SJSA1 (cell line): Measurements from ENCODE around the gene NCBP2. TPM values are rescaled to one million over a fixed set of nuclear protein-coding genes. Genes with fewer than 3 reads are reported as not detected.

Experiments used
- DNase-seq, 2 experiments: peaks; one replicate each; pipeline ENCODE4 v3.0.0-alpha.2; 2015 to 2020; ENCODE audit warnings: low spot score in 2 of 2, low read depth in 1 of 2
- H3K27ac ChIP-seq: fragments of 250-450 bp; sonication (Bioruptor Pico); 2 replicates; pipeline ENCODE4 v1.5.1; 2020; ENCODE audit warnings: mild to moderate bottlenecking, moderate library complexity
- H3K27me3 ChIP-seq: fragments of 250-450 bp; sonication (Bioruptor Pico); replicated peaks from 2 replicates; pipeline ENCODE4 v1.5.1; 2020; ENCODE audit warnings: mild to moderate bottlenecking, moderate library complexity
- H3K36me3 ChIP-seq: fragments of 250-450 bp; sonication (Bioruptor Pico); 2 replicates; pipeline ENCODE4 v1.5.1; 2020; ENCODE audit warnings: mild to moderate bottlenecking
- H3K4me1 ChIP-seq: fragments of 250-450 bp; sonication (Bioruptor Pico); replicated peaks from 2 replicates; pipeline ENCODE4 v1.6.1; 2021; ENCODE audit warnings: mild to moderate bottlenecking
- H3K4me3 ChIP-seq: fragments of 250-450 bp; sonication (Bioruptor Pico); 2 replicates; pipeline ENCODE4 v1.5.1; 2020; ENCODE audit warnings: mild to moderate bottlenecking
- H3K9me3 ChIP-seq: fragments of 250-450 bp; sonication (Bioruptor Pico); replicated peaks from 2 replicates; pipeline ENCODE4 v1.5.1; 2020; ENCODE audit warnings: mild to moderate bottlenecking
- total RNA-seq: library from RNA; depleted of rRNA; stranded (reverse); fragments of >200 nt; shearing (Covaris generic); gene quantifications from 2 replicates; pipeline ENCODE4 v1.2.3, GENCODE V29; 2014

The NCBP2 gene
- total RNA-seq, 1 experiment from 2014 or later: 44.8 TPM

DNA sequence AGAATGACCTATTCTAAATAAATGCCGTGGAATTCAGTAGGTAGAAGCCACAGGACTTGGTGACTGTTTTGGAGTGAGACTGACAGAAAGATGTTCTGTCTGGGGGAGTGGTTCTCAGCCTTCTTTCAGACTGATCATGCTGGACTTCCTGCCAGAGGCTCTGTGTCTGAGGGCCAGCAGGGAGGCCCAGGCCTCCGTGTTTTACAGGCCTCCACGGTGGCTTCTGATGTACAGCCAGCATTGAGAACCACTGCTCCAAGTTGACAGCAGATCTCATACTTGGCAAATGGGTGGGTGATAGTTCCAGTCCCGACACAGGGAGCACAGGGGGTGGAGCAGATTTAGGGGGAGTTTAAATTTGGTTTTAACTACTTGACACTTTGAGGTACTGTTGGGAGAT, 33.0 kb upstream of the NCBP2 start:
- Histone ChIP-seq H3K4me1 (no peaks in the 10 kb centered on the region), H3K4me3 (no peak overlapping the region), H3K27ac (no peak overlapping the region), H3K36me3 (no peaks in the 10 kb centered on the region), H3K9me3 (peaks cover 5% of the 10 kb centered on the region; the same call in 1 of the 2 replicates), H3K27me3 (no peaks in the 10 kb centered on the region)
- no peak for DNase-seq

DNA sequence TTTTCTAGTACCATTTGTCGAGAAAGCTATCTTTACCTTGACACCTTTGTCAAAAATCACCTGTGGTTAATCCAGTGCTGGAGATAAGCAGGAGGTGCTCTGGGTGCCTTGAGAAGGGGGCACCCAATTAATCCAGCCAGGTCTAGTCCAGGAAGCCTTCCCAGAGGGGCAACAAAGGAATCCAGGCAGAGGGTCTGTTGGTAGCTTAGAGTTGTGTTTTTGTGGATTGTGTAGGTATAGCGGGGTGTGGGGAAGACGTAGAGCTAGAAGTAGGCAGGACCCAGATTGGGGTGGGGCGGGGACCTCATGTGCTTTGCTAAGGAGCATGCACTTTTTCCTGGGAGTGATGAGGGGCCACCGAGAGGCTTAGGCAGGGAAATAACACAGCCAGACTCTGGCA, 32.3 kb upstream of the NCBP2 start:
- H3K4me1 ChIP-seq: peaks cover 6% of the 10 kb centered on the region
- no peak overlapping the region for H3K4me3 ChIP-seq
- H3K27me3 ChIP-seq: no peaks in the 10 kb centered on the region
- no peak overlapping the region for H3K27ac ChIP-seq
- DNase-seq: no peak
- H3K36me3 ChIP-seq: 0 out of 2 replicates have a peak, but pooled peaks cover 1% of the 10 kb centered on the region
- H3K9me3 ChIP-seq: peaks cover 9% of the 10 kb centered on the region; the same call in 1 of the 2 replicates

DNA sequence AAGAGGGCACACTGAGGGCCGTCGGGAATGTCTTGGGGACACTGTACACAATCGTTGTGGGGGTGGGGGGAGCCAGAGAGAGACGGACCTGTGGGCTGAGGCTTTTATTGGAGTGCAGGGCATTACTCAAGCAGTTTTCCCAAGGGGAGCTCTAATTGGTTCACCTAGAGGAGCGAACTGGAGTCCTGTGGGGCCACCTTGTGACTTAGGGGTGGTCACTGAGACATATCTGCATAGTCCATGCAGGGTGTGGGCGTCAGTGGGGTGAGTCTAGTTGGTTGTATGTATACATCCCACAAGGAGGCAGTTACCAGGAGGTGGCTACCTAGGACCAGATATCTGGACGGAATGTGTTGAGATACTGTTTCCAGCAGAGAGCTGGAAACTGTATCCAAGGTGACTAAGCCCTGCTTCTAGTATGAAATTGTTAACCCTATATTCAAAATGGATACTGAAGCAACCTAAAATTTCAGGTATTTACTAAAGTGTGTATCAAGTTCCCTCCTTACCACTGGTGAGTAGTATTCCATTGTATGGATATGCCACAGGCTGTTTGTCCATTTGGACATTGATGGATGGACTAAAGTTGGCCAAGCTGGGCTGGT, 28.9 kb upstream of the NCBP2 start:
- H3K4me1 ChIP-seq: peaks cover 20% of the 10 kb centered on the region
- H3K9me3 ChIP-seq: peaks cover 10% of the 10 kb centered on the region; the same call in 1 of the 2 replicates
- H3K27me3 ChIP-seq: no peaks in the 10 kb centered on the region
- no peak overlapping the region for H3K27ac ChIP-seq
- no peak overlapping the region for H3K4me3 ChIP-seq
- DNase-seq: no peak
- H3K36me3 ChIP-seq: 0 out of 2 replicates have a peak, but pooled peaks cover 3% of the 10 kb centered on the region

DNA sequence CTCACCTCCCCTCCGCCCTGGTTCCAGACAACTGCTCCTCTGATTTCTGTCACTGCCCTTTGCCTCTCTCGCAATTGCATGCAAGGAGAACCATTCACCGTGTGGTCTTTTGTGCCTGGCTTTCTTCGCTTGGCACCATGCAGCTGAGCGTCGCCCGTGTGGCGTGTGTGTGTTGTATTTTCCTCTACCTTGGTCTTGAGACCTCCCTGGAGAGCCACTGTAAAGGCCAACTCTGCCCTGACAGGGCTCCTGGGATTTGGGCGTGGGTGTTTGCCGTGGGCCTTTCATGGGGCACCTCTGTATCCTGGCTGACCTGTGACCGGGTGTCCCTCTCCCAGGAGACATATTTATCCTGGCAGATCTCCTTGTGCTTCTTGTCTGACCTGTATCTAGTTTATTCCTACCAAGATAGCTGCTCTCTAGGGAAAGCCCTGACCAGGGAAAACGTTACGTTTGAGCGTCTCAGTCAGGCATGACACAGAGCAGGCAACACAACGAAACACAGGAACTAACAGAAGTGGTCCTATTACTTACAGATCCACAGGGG, 28.3 kb upstream of the NCBP2 start:
- DNase-seq: no peak
- peaks cover 10% of the 10 kb centered on the region; the same call in 1 of the 2 replicates for H3K9me3 ChIP-seq
- H3K36me3 ChIP-seq: 0 out of 2 replicates have a peak, but pooled peaks cover 3% of the 10 kb centered on the region
- no peak overlapping the region for H3K4me3 ChIP-seq
- no peak overlapping the region for H3K27ac ChIP-seq
- peaks cover 20% of the 10 kb centered on the region for H3K4me1 ChIP-seq
- H3K27me3 ChIP-seq: no peaks in the 10 kb centered on the region

DNA sequence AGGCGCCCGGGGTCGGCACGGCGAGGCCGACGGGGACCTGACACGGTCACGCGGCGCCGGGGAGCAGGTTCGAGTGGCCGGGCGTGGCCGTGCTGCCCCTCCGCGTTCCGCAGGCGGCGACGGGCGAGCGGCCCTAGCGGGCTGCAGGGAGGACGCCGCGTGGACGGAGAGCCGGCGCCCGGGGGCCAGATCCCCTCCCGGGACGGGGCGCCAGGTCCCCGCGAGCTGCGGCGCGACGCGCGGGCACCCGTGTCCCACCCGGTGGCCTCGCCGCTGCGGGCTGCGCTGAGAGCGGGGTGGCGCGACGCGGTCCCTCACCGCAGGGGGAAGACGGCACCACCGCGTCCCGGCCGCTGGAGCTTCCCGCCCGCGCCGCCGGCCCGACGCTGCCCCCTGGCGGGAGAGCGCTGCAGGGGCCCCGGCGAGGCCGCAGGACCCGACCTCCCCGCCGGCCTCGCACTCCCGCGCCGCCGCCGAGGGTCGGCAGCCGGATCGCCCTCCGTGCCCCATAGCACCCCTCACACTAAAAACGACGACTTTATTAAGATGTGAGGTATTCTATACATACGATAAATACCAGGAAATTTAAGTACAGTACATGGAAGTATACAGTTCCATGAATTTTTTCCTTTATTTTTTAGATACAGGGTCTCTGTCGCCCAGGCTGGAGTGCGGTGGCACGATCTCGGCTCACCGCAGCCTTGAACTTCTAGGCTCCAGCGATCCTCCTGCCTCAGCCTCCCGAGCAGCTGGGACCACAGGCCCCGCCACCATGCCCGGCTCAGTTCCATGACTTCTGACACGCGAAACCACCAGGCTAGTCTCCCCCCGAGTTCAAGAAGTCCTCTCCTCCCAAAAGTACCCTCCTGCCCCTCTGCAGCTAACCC, 27.6 kb upstream of the NCBP2 start:
- Histone ChIP-seq H3K4me3 (peak overlapping the region; percentile 60), H3K4me1 (peaks cover 20% of the 10 kb centered on the region), H3K36me3 (0 out of 2 replicates have a peak, but pooled peaks cover 3% of the 10 kb centered on the region), H3K27ac (no peak overlapping the region), H3K27me3 (no peaks in the 10 kb centered on the region), H3K9me3 (peaks cover 10% of the 10 kb centered on the region; the same call in 1 of the 2 replicates)
- peak in 1 of 2 experiments; percentile 44 for DNase-seq

DNA sequence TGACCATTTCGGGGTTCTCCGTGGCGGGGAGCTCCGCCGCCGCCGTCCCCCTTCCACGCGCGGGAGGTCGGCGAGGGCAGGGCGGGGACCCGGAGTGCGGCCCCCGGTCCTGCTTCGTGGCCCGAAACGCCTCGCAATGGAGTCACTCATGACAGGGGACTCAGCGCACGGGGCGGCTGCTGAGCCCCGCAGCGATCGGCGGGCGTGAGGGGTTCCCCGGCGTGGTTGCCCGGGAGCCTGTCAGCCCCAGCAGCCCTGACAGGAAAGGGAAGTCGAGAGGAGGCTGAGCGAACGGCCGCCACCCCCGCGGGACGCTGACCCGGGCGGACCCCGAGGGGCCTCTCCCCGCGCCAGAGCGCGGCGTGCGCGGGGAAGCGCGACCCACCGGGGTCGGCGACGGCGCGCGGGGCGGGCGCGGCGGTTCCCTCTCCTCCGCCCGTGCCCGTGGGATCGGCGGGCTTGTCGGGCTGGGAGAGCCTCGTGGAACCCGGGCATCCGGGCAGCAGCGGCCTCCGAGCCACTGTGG, 26.9 kb upstream of the NCBP2 start:
- H3K27ac ChIP-seq: no peak overlapping the region
- peaks cover 10% of the 10 kb centered on the region; the same call in 1 of the 2 replicates for H3K9me3 ChIP-seq
- H3K4me3 ChIP-seq: peak overlapping the region; percentile 60
- 0 out of 2 replicates have a peak, but pooled peaks cover 3% of the 10 kb centered on the region for H3K36me3 ChIP-seq
- H3K27me3 ChIP-seq: no peaks in the 10 kb centered on the region
- peak in 1 of 2 experiments; percentile 31 for DNase-seq
- peaks cover 20% of the 10 kb centered on the region for H3K4me1 ChIP-seq

DNA sequence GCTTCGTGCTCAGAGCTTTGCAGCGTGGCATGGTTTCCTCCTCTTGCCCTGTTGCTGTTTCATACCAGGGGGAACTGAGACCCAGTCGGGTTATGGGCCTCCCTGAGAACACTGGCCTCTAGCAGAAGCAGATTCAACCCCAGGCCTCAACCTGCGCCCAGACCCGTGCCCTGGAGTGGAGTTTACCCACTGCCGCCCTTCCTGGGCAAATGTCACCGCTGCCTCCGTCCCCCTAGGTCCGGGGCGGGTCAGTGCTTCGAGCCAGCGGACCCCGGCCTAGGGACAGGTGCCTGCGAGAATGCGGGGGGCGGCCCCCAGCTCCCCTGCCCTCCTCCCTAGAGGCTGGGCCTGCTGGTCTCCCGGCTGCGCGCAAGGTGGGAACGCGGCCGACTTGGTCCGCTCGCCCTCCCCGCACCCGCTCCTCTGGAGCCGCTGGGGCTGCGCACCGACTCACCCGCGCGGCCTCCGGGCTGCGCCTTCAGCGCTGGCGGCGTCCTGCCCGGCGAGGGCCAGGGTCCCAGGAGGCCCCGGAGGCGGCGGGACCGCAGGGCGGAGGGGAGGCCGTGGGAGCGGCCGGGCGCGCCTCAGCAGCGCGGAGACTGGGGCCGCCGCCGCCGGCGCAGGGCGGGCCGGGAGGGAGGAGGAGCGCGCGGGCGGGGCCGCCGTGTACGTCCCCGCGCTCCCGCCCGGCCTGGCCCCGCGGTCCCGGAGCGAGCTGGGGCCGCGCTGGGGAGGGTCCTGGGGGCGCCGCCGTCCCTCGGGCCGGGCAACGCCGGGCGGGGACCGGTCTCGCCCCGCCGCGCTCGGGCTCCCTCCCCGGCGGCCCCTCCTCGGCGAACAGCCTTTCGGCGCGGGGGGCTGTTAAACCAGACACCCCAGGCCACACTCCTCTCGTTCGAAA, 26.2 kb upstream of the NCBP2 start, which contains the start of gene PIGZ:
TSS of gene PIGZ (minus strand) at position 601 of the 901 bp plus-strand sequence. CDS start 16,802 bp downstream, outside the sequence.
- peaks cover 10% of the 10 kb centered on the region; the same call in 1 of the 2 replicates for H3K9me3 ChIP-seq
- DNase-seq: no peak
- H3K36me3 ChIP-seq: 0 out of 2 replicates have a peak, but pooled peaks cover 3% of the 10 kb centered on the region
- peaks cover 20% of the 10 kb centered on the region for H3K4me1 ChIP-seq
- H3K27me3 ChIP-seq: no peaks in the 10 kb centered on the region
- no peak within 1 kb of the TSS for H3K27ac ChIP-seq
- H3K4me3 ChIP-seq: peak within 1 kb of the TSS; percentile 60

DNA sequence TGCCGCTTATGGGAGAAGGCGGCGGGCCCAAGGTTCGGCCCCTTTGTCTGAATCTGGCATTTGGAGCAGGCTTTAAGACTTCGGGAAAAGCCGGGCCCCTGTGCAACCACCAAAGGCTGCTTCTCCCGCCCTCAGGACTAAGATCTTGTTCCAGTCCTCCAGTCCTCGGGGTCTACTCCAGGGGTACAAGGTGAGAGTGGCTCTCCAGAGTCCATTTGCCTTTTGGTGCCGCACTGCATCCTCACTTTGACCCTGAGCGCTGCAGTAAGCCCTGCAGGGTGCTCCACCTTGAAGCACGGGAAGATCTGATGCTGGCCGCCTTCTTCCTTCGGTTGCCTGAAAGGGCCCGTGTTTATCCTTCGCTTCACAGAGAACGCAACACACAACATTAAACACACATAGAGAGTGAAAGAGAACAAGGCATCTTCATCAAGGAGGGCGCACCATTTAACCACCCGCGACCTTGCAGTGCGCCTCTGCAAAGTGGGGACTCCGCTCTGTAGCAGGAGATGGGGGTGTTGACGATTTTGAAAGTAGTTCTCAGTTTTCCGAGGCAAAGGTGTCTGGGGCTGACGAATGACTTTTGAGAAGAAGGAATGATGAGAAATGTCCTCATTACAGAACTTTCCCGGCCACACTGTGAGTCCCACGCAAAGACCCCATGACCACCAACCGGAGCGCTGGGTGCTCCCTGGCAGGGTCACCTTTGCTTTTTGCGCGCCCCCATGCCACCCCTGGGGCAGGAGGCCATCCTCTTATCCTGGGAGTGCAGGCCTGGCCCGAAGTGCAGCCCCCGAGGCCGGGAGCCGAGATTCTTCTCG, 25.3 kb upstream of the NCBP2 start:
- Histone ChIP-seq H3K27me3 (no peaks in the 10 kb centered on the region), H3K4me1 (peaks cover 20% of the 10 kb centered on the region), H3K9me3 (peaks cover 10% of the 10 kb centered on the region; the same call in 1 of the 2 replicates), H3K36me3 (0 out of 2 replicates have a peak, but pooled peaks cover 3% of the 10 kb centered on the region), H3K4me3 (no peak overlapping the region; the same call in 1 of the 2 replicates), H3K27ac (no peak overlapping the region)
- no peak for DNase-seq

DNA sequence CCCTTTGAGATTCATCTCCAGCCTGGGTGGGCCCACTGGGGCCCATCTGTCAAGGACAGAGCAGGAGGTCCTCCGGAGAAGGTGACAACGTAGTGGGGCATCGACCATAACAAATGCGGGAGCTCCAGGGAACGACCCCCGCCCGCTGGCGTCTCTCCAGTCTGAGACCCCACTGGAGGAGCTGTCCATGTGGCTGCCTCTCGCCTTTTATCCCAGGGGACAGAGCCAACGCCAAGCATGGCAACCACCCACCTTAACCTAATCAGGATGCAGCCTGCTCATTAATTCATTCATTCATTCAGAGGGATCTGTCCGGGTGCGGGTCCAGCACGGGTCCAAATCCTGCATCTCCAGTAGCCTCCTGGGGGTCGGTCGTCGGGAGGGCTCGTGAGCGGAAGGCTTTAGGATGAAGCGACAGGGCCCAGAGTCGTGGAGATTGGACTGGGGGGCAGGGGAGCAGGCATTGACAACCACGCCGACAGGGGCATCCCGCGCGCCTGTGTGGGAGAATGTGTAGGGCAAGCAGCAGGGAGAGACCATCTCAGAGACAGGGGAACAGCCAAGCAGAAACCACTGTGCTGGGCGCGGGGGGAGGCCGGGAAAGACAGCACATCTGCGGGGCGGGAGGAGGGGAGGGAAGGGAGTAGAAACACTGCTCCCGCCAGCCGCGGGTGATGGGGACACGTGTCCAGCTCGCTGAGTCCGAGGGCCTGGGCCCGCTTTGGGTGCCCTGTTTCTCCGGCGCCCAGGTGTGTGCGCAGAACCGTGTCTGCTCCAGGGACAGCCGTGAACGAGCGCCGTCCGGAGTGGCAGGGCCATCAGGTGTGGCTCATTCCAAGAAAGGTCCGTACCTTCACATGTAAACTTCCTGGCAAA, 24.4 kb upstream of the NCBP2 start:
- peaks cover 10% of the 10 kb centered on the region; the same call in 1 of the 2 replicates for H3K9me3 ChIP-seq
- H3K4me1 ChIP-seq: peaks cover 20% of the 10 kb centered on the region
- DNase-seq: no peak
- H3K36me3 ChIP-seq: 0 out of 2 replicates have a peak, but pooled peaks cover 3% of the 10 kb centered on the region
- H3K27ac ChIP-seq: no peak overlapping the region
- no peaks in the 10 kb centered on the region for H3K27me3 ChIP-seq
- no peak overlapping the region for H3K4me3 ChIP-seq

DNA sequence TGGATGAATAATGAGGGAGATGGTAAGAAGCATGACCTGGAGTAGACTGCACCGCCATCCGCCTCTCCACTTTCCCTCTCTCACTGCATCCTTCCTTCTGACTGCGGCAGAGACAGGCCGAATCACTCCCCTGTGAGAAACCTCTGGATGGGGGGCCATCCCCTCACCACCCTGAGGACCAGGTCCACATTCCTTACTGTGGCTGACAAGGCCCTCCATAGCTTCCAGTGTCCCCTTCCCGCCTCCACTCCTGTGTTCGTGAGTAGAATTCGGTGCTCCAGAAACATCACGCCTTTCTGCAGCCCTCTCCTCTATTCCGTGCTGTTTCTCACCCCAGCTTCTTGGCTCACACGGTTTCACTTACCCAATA, 23.5 kb upstream of the NCBP2 start:
- no peak for DNase-seq
- H3K9me3 ChIP-seq: 0 out of 2 replicates have a peak, but pooled peaks cover 6% of the 10 kb centered on the region
- 0 out of 2 replicates have a peak, but pooled peaks cover 3% of the 10 kb centered on the region for H3K36me3 ChIP-seq
- no peaks in the 10 kb centered on the region for H3K27me3 ChIP-seq
- H3K4me3 ChIP-seq: no peak overlapping the region
- H3K4me1 ChIP-seq: peaks cover 20% of the 10 kb centered on the region
- no peak overlapping the region for H3K27ac ChIP-seq

DNA sequence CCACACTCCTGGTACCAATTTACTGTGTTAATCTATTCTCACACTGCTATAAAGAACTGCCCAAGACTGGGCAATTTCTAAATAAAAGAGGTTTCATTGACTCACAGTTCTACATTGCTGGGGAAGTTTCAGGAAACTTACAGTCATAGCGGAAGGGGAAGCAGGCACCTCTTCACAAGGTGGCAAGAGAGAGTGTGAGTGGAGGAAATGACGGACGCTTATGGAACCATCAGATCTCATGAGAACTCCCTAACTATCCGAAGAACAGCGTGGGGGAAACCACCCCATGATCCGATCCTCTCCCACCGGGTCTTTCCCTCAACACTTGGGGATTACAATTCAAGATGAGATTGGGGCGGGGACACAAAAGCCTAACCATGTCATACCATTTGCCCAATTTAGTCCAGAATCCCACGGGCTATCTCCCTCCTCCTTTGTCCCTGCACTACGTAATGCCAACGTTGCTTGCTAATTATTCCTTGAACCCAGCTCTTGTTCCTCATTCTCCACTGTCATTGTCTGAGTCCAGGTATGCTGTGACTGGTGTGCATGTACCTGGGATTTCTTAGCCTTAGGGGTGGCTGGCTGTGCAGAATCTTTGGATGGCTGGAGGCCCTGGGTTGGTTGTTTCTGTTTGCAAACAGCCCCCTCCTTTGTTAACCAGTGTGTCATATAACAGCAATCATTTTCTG, 22.9 kb upstream of the NCBP2 start:
- H3K4me3 ChIP-seq: no peak overlapping the region
- peaks cover 20% of the 10 kb centered on the region for H3K4me1 ChIP-seq
- H3K36me3 ChIP-seq: 0 out of 2 replicates have a peak, but pooled peaks cover 3% of the 10 kb centered on the region
- no peaks in the 10 kb centered on the region for H3K27me3 ChIP-seq
- 0 out of 2 replicates have a peak, but pooled peaks cover 6% of the 10 kb centered on the region for H3K9me3 ChIP-seq
- H3K27ac ChIP-seq: no peak overlapping the region
- DNase-seq: no peak
